SK-N-SH treated with all-trans-retinoic acid at 6 μM for 48 hours (cell line): ENCODE measurements around the gene ARHGEF12.

ENCODE experiments used
- ATAC-seq: fragments of 200-7000 bp; cut with Tn5 transposase; 3 replicates; pipeline ENCODE4 v1.9.1; 2020; ENCODE audit warnings: mild to moderate bottlenecking, moderate library complexity
- BACH2 ChIP-seq: fragments of 250-450 bp; sonication (Bioruptor Pico); IDR thresholded peaks from 2 replicates; pipeline ENCODE4 v1.9.0; 2021; ENCODE audit warnings: mild to moderate bottlenecking, borderline replicate concordance
- CSDC2 ChIP-seq: fragments of 250-450 bp; sonication (Bioruptor Pico); IDR thresholded peaks from 2 replicates; pipeline ENCODE4 v1.5.0; 2020; ENCODE audit warnings: mild to moderate bottlenecking, moderate library complexity
- CSRNP3 ChIP-seq: fragments of 250-450 bp; sonication (Bioruptor Pico); IDR thresholded peaks from 2 replicates; pipeline ENCODE4 v1.5.1; 2021; ENCODE audit warnings: mild to moderate bottlenecking, moderate library complexity
- ESRRG ChIP-seq: fragments of 250-450 bp; sonication (Bioruptor Pico); IDR thresholded peaks from 2 replicates; pipeline ENCODE4 v1.6.1; 2021; ENCODE audit warnings: mild to moderate bottlenecking
- GLIS3 ChIP-seq: fragments of 250-450 bp; sonication (Bioruptor Pico); IDR thresholded peaks from 2 replicates; pipeline ENCODE4 v1.5.0; 2020; ENCODE audit warnings: mild to moderate bottlenecking, moderate library complexity
- OSR1 ChIP-seq: fragments of 250-450 bp; sonication (Bioruptor Pico); IDR thresholded peaks from 2 replicates; pipeline ENCODE4 v1.8.0; 2022; ENCODE audit warnings: moderate library complexity, mild to moderate bottlenecking, inconsistent platforms
- PATZ1 ChIP-seq: fragments of 250-450 bp; sonication (Bioruptor Pico); IDR thresholded peaks from 2 replicates; pipeline ENCODE4 v1.8.0; 2020; ENCODE audit warnings: mild to moderate bottlenecking, moderate library complexity, borderline replicate concordance
- POU6F1 ChIP-seq: fragments of 250-450 bp; sonication (Bioruptor Pico); IDR thresholded peaks from 2 replicates; pipeline ENCODE4 v1.8.0; 2021; ENCODE audit warnings: low read depth, mild to moderate bottlenecking, moderate library complexity, borderline replicate concordance
- PPARA ChIP-seq: fragments of 250-450 bp; sonication (Bioruptor Pico); IDR thresholded peaks from 2 replicates; pipeline ENCODE4 v1.5.0; 2020; ENCODE audit warnings: mild to moderate bottlenecking, borderline replicate concordance
- SNAI2 ChIP-seq: fragments of 250-450 bp; sonication (Bioruptor Pico); IDR thresholded peaks from 2 replicates; pipeline ENCODE4 v1.5.0; 2020; ENCODE audit warnings: mild to moderate bottlenecking, moderate library complexity
- TCF4 ChIP-seq: fragments of 250-450 bp; sonication (Bioruptor Pico); IDR thresholded peaks from 2 replicates; pipeline ENCODE4 v1.8.0; 2021; ENCODE audit warnings: mild to moderate bottlenecking, moderate library complexity, borderline replicate concordance
- TOX ChIP-seq: fragments of 250-450 bp; sonication (Bioruptor Pico); IDR thresholded peaks from 2 replicates; pipeline ENCODE4 v1.8.0; 2021; ENCODE audit warnings: mild to moderate bottlenecking, moderate library complexity, borderline replicate concordance
- ZC3H10 ChIP-seq: fragments of 250-450 bp; sonication (Bioruptor Pico); IDR thresholded peaks from 2 replicates; pipeline ENCODE4 v1.5.1; 2021; ENCODE audit warnings: mild to moderate bottlenecking, moderate library complexity
- ZFP3 ChIP-seq: fragments of 250-450 bp; sonication (Bioruptor Pico); IDR thresholded peaks from 2 replicates; pipeline ENCODE4 v1.5.0; 2020; ENCODE audit warnings: mild to moderate bottlenecking, moderate library complexity
- ZFP30 ChIP-seq: fragments of 450-650 bp; formaldehyde crosslinking; IDR thresholded peaks from 2 replicates; pipeline ENCODE4 v1.5.0; 2022; ENCODE audit warnings: mild to moderate bottlenecking, moderate library complexity
- ZNF8 ChIP-seq: fragments of 450-650 bp; formaldehyde crosslinking; IDR thresholded peaks from 2 replicates; pipeline ENCODE4 v1.5.0; 2020; ENCODE audit warnings: mild to moderate bottlenecking, moderate library complexity

Gene ARHGEF12

GRCh38 chr11:120538707-120539106, 202.5 kb downstream of the ARHGEF12 start:
- ATAC-seq: no peak
- TF ChIP-seq ZC3H10 (CRISPR knock-in tag): no peak
- TF ChIP-seq TOX (CRISPR knock-in tag): no peak
- TF ChIP-seq ZNF8 (CRISPR knock-in tag): no peak
- no peak for TF ChIP-seq ZFP30 (CRISPR knock-in tag)
- no peak for TF ChIP-seq SNAI2
- TF ChIP-seq POU6F1 (CRISPR knock-in tag): no peak
- no peak for TF ChIP-seq PPARA (CRISPR knock-in tag)
- no peak for TF ChIP-seq ZFP3 (CRISPR knock-in tag)
- no peak for TF ChIP-seq ESRRG
- no peak for TF ChIP-seq OSR1 (CRISPR knock-in tag)
- TF ChIP-seq PATZ1 (CRISPR knock-in tag): no peak
- TF ChIP-seq GLIS3 (CRISPR knock-in tag): no peak
- TF ChIP-seq TCF4: no peak
- TF ChIP-seq CSRNP3 (CRISPR knock-in tag): no peak
- TF ChIP-seq BACH2 (CRISPR knock-in tag): no peak
- no peak for TF ChIP-seq CSDC2 (CRISPR knock-in tag)
